ENCODE data around the gene DPH6. TPM values are rescaled to one million over a fixed set of nuclear protein-coding genes. Genes with fewer than 3 reads are reported as not detected.

Gene DPH6
- total RNA-seq, 1 donor from 2014 or later, result 18.0 TPM

DNA sequence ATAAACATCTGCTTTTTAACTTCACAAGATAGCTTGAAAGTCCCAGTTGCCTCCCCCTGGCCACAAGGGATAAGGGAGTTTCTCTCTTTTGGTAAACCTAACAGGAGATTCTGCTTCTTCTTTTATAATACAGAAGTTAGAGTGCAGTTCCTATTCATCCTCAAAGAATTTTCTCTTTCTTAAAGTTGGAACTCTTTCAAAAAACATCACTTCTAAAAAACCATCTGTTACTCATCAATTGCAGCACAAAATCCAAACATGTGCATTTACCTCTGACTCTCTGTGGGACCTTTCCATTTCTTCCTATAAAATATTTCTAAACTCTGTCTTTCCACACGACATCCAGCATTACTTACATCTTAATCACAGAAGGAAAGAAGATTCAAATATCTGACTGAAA is 5.1 kb downstream of the DPH6 start:
- DNase-seq, result no peak

DNA sequence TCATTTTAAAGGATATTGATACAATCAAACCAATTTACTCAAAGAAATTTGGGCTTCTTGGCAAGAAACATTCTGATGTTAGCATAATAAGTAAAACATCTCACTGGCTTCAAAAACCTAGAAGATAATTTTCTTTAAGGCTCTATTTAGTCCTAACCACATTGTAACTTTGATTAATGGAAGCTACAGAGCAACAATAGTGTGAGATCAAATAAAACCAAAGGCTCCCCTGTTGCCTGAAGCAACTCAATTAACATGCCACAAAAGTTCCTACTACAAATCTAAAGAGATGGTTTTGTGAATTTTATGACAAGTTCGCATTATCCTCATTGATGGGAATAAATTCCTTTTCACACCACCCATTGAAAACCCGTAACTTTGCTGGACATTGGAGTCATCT is 5.9 kb downstream of the DPH6 start:
- no peak for DNase-seq

GRCh38 chr15:35535365-35535916 is 10.5 kb downstream of the DPH6 start:
- no peak for DNase-seq

DNA sequence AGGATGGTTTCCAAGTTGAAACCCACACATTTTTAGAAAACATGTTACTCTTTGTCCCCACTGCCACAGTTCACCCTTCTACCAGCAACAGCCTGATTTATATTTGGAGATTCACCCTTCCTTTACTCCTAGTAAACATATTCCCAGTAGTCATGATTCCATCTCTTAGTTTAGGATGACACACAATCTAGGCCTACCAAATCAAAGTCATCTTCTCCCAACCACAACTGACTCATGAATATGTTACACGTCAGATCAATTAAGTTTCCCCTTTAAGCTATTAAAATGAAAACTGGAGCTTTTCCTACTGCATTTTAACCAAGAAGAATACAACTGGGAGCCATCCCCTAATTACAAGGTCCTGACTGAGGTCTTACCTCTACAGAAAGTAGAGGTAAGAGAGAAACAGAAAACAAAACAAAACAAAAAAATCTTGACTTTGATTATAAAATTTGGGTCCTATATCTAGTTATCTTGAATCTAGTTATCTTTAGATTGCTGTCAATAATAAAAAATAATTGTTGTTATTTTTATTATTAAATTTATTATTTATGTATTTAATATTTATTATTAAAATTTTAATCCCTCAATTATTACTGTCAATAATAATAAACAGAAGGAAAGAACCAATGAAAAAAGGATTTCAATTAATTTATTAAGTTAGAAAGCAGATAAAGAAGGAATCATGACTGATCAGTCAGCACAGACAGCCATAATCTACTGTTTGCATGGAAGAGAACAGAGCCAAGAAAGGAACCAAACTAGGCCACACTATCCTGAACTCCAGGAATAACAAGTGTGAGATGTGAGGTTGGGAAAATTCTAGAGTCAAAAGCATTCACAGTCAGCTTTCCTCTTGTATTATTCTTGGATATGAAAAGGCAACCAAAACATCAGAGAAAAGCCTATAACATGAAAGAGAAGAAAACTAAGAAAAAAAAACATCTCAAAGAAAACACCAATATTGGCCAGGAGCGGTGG is 12.5 kb downstream of the DPH6 start:
- no peak for DNase-seq

DNA sequence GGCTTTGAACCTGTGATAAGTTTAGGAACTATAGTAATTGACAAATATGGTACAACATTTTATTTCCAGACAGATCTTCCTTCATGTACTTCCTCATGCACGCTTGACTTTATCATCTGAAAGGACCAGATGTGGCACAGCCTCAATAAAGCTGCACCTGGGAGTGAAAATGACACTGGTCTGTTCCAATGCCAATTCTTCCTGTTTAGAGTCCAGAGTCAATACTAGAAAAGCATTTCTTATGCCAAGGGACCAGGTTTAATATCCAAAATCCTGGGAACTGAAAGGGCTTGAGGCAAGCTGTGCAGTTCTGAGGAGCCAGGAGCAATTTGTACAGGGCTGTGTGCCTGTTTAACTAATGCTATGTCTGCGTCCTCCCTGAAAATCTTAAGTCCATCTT is 15.3 kb downstream of the DPH6 start:
- no peak for DNase-seq

- no peak for DNase-seq
Observed at GRCh38 chr15:35529784-35530183, 16.2 kb downstream of the DPH6 start.

DNA sequence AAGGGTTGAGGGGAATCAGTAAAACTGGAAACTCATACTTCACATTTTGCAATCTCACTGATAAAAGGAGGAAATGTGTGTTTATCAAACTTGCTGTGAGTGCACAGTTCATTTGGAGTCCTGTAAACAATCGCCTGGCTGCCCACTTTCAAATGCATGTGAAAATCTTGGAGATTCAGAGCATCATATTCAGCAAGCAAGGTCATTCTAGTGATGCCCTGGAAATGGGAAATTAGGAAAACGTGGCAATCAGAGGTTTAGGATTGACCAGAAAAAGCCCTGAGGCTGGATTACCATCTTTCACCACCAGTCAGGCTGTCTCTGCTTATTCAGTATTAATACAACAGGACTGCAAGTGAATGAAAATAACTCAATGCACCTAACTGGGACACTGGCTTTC is 23.9 kb downstream of the DPH6 start:
- DNase-seq, result no peak

- DNase-seq, result peak; percentile 48
Observed at GRCh38 chr15:35519541-35520149, 26.3 kb downstream of the DPH6 start.

DNA sequence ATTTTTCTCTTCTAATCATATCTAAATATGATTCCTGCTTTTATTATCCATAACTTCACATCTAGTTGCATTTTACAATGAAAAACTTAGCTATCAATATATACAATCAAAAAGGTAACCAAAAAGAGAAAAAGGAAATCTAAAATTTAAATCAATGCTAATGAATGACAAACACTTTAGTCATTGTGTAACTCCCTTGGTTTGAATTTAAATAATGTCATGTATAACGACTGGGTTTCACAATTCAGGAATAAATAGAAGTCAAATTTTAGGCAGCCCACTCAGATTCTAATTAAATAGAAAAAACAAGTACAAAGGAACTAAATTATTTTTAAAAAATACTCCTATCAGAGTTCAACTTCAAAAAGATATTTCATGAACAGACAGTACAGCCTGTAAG is 26.9 kb downstream of the DPH6 start:
- DNase-seq, result no peak

- DNase-seq, result no peak
Observed at GRCh38 chr15:35514759-35515158, 31.2 kb downstream of the DPH6 start.

GRCh38 chr15:35507932-35508638 is 37.9 kb downstream of the DPH6 start:
- DNase-seq, result no peak

GRCh38 chr15:35506272-35506870 is 39.6 kb downstream of the DPH6 start:
- DNase-seq, result no peak

- no peak for DNase-seq
Observed at GRCh38 chr15:35505809-35506208, 40.2 kb downstream of the DPH6 start.

- DNase-seq, result no peak
Observed at GRCh38 chr15:35505141-35505540, 40.8 kb downstream of the DPH6 start.

DNA sequence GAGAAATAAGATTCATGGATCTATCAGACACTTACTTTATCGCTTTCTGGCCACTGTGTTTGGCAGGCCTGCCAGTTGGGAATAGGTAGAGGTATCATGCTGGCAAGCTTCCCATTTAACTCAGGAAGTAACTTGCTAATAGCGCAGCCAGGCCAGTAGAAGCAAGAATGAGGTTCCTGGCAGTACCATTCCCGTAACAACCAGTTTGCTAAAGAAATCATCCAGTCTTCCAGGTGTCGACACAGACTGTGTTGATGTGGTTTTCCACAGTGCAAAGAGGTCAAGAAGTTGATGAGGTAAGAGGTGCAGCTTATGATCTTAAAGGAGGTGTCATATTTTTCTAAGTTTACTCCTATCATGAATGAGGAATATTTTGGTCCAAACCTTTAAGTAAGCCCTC is 46.2 kb downstream of the DPH6 start:
- no peak for DNase-seq

DNA sequence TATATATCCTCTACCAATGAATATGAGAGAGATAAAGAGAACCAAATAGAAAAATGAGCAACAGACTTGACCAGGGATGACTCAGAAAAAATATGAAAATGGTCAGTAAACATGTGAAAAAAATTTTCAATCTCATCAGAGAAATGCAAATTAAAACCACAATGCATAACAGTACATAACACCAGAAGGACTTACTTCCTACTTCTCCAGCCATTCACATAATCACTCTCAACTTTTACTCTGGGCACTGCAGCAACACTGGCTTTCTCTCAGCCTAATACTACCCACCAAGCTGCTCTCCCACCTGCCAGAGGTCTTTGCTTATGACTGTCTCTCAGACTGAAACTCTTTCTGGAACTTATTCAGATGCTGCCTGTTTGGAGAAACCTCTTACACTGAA is 49.4 kb downstream of the DPH6 start:
- DNase-seq, result no peak

DNA sequence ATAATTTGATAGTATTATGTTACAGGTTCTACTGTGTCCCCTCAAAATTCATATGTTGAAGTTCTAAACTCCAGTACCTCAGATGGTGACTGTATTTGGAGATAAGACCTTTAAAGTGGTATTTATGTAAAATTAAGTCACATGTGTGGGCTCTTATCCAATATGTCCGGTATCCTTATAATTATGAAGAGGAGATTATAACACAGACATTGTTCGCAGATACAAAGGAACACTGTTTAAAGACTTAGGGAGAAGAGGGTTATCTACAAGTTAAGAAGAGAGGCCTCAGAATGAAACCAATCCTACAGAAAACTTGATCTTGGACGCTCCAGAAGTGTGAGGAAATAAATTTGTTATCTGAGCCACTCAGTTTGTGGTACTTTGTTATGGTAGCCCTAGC is 50.9 kb downstream of the DPH6 start:
- DNase-seq, result no peak

DNA sequence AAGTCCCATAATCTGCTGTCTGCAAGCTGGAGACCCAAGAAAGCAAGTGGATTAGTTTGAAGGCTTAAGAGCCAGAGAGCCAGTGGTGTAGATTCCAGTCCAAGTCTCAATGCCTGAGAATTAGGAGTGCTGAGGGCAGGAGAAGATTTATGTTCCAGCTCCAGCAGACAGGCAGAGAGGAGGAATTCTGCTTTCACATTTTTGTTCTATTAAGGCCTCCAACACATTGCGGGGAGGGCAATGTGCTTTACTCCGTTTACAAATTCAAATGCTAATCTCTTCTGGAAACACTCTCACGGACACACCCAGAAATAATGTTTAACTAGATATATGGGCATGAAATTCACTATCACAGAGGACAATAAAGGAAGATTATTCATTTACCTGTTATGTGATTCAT is 54.0 kb downstream of the DPH6 start:
- DNase-seq, result no peak

GRCh38 chr15:35491173-35491572 is 54.8 kb downstream of the DPH6 start:
- no peak for DNase-seq

DNA sequence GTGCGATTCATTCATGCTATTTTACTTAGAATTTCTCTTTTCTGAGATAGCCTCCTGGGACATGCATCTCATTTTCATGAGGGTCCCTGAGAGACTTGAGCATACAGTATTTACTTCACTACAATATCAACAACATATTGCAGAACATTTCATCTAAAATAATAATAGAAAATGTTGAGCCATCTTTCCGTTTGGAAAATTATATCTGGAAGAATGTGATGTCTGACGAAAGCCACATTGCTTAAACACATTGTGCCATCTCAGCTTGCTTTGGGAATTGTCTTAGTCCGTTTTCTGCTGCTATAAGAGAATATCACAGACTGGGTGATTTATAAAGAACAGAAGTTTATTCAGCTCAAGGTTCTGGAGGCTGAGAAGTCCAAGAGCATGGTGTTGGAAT is 55.5 kb downstream of the DPH6 start:
- DNase-seq, result no peak

DNA sequence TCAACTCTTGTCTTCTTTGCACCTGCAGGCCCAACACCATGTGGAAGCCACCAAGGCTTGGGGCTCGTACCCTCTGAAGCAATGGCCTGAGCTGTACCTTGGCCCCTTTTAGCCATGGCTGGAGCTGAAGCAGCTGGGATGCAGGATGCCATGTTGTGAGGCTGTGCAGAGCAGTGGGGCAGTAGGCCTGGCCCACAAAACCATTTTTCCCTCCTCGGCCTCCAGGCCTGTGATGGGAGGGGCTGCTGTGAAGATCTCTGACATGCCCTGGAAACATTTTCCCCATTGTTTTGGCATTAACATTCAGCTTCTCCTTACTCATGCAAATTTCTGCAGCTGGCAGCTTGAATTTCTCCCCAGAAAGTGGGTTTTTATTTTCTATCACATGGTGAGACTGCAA is 58.5 kb downstream of the DPH6 start:
- DNase-seq, result no peak

DNA sequence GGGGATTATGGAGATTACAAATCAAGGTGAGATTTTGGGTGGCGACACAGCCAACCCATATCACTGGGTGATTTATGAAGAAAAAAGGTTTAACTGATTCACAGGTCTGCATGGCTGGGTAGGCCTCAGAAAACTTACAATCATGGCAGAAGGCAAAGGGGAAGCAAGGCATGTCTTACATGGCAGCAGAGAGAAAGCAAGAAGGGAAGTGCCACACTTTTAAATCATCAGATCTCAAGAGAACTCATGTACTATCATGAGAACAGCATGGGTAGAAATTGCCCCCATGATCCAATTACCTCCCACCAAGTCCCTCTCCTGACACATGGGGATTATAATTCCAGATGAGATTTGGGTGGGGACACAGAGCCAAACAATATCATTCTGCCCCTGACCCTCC is 59.7 kb downstream of the DPH6 start:
- no peak for DNase-seq

DNA sequence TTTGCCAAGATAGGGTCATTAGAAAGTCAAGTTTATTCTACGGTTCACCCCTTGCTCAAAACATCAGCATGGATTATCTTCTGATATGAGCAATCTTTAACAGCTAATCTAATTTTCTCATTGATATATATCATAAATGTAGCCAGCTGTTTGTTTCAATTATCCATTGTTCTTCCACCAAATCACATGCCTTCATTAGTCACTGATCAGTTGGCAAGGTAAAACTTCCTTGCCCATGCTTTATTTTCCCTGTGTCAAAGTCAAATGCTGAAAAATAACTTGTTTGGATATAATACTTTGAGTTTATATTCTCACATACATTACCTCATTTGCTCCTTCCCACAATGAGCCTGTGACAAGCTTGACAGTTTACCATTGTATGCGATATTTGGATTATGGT is 60.6 kb downstream of the DPH6 start:
- no peak for DNase-seq

All from skin of body (tissue), 2 donors.